HepG2 (cell line): Measurements from ENCODE around the gene SAMD8. TPM values are rescaled to one million over a fixed set of nuclear protein-coding genes. Genes with fewer than 3 reads are reported as not detected.

ENCODE experiments used
- DNMT1 ChIP-seq: sonication (generic); formaldehyde crosslinking; IDR thresholded peaks from 2 replicates; pipeline ENCODE4 v1.5.1; 2020; ENCODE audit warnings: mild to moderate bottlenecking, missing genetic modification reagents
- ELF1 ChIP-seq: sonication (generic); formaldehyde crosslinking; IDR thresholded peaks from 2 replicates; pipeline ENCODE4 v1.4.0; 2020; ENCODE audit warnings: missing genetic modification reagents
- KDM3A ChIP-seq: IDR thresholded peaks from 2 replicates; pipeline ENCODE4 v1.6.1; 2018; ENCODE audit warnings: low read depth, missing compliant biosample characterization
- NR3C1 ChIP-seq: sonication (generic); formaldehyde crosslinking; IDR thresholded peaks from 2 replicates; pipeline ENCODE4 v1.4.0; 2020; ENCODE audit warnings: missing genetic modification reagents
- PHF8 ChIP-seq: sonication (generic); formaldehyde crosslinking; IDR thresholded peaks from 2 replicates; pipeline ENCODE4 v1.5.0; 2020; ENCODE audit warnings: missing genetic modification reagents
- SMAD9 ChIP-seq: sonication (generic); formaldehyde crosslinking; IDR thresholded peaks from 2 replicates; pipeline ENCODE4 v1.5.1; 2020; ENCODE audit warnings: mild to moderate bottlenecking, missing genetic modification reagents
- TAF1 ChIP-seq: sonication (generic); formaldehyde crosslinking; IDR thresholded peaks from 2 replicates; pipeline ENCODE4 v1.4.0; 2020; ENCODE audit warnings: missing genetic modification reagents
- ZNF335 ChIP-seq: sonication (generic); formaldehyde crosslinking; IDR thresholded peaks from 2 replicates; pipeline ENCODE4 v1.4.0; 2020; ENCODE audit warnings: missing genetic modification reagents
- ZNF441 ChIP-seq: sonication (generic); formaldehyde crosslinking; IDR thresholded peaks from 2 replicates; pipeline ENCODE4 v1.7.0; 2021; ENCODE audit warnings: missing genetic modification reagents, borderline replicate concordance
- ZNF557 ChIP-seq: sonication (generic); formaldehyde crosslinking; IDR thresholded peaks from 2 replicates; pipeline ENCODE4 v1.4.0; 2020; ENCODE audit warnings: missing genetic modification reagents
- ZNF780A ChIP-seq: sonication (generic); formaldehyde crosslinking; IDR thresholded peaks from 2 replicates; pipeline ENCODE4 v1.8.0; 2022; ENCODE audit warnings: mild to moderate bottlenecking, missing genetic modification reagents, moderate library complexity
- ZNF816 ChIP-seq: sonication (generic); formaldehyde crosslinking; IDR thresholded peaks from 2 replicates; pipeline ENCODE4 v1.8.0; 2022; ENCODE audit warnings: missing genetic modification reagents, mild to moderate bottlenecking, borderline replicate concordance
- polyA plus RNA-seq, 8 experiments: library from polyadenylated mRNA; depleted of rRNA in 3 of 8; stranded (reverse) in 7 of 8; unstranded in 1 of 8; fragments of >200 nt; fragmentation: Illumina TruSeq in 4 of 8; extraction: Trizol in 4 of 8; gene quantifications; 2 replicates each; pipeline versions ENCODE4 v1.2.1 to v1.2.3, GENCODE V29; 2011 to 2016; ENCODE audit warnings: low read depth in 4 of 8, missing spikeins in 1 of 8, mixed read lengths in 1 of 8; ENCODE audit not compliant: insufficient read depth in 1 of 8
- total RNA-seq, 5 experiments: library from RNA; depleted of rRNA; stranded (reverse); fragments of >200 nt; fragmentation: Illumina TruSeq; extraction: Trizol; gene quantifications; 2 replicates each; pipeline ENCODE4 v1.2.3, GENCODE V29; 2016; ENCODE audit warnings: low read depth in 1 of 5
- TF ChIP-seq, protein P1 (sequence below): sonication (generic); formaldehyde crosslinking; IDR thresholded peaks from 2 replicates; pipeline ENCODE4 v1.5.1; 2020; ENCODE audit warnings: mild to moderate bottlenecking, missing genetic modification reagents, borderline replicate concordance
- TF ChIP-seq, protein P2 (sequence below): sonication (generic); formaldehyde crosslinking; IDR thresholded peaks from 2 replicates; pipeline ENCODE4 v1.8.0; 2022; ENCODE audit warnings: mild to moderate bottlenecking, missing genetic modification reagents, borderline replicate concordance
- TF ChIP-seq, protein P3 (sequence below): sonication (generic); formaldehyde crosslinking; conservative IDR thresholded peaks from 2 replicates; pipeline ENCODE4 v1.5.0; 2020; ENCODE audit warnings: missing genetic modification reagents

SAMD8 gene
- total and polyA plus RNA-seq, 2 of the 13 experiments (the other 11 are each of a cell fraction or from before 2014, with no cell fraction given): 10.4 to 13.2 TPM

DNA sequence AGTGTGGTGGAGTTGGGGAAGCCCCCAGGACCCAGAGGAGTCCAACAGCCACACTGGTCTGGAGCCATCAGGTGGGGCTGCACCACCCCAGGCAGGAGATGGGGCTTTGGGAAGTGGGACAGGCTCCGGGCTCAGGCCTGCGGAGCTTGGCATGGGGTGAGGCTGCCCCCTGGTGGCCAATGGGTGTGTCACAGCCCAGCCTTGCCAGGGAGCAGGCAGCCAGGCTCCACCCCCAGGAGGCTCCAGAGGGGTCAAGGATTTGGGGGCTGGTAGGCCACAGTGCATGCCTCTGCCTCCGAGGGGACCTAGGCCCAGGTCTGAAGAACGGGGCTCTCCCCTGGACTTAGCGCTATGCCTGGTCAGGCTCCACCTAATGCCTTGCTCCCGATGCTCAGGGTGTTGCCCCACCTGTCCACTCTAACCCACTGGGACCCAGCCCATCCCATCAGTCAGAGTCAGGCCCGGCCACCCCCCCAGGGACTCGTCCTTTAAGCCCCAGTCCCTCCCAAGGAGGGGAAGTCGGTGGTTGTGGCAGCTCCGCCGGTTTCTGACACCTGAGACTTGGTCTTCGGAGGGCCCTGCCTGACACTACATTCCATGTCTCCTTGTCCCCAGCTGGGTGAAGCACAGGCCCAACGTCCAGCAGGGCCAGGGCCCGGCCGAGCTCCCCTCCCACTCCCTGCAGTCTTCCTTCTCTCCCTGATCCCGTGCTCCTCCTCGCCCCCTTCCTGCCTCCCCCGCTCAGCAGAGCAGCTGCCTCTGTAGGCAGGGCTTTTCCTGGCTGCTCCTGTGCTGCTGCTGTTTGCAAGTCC lies 11.3 kb upstream of the SAMD8 start (continued):
- TF ChIP-seq, protein P1, sequence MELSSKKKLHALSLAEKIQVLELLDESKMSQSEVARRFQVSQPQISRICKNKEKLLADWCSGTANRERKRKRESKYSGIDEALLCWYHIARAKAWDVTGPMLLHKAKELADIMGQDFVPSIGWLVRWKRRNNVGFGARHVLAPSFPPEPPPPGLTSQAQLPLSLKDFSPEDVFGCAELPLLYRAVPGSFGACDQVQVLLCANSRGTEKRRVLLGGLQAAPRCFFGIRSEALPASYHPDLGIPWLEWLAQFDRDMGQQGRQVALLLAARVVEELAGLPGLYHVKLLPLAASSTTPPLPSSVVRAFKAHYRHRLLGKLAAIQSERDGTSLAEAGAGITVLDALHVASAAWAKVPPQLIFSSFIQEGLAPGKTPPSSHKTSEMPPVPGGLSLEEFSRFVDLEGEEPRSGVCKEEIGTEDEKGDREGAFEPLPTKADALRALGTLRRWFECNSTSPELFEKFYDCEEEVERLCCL: no peak
- TF ChIP-seq NR3C1 (CRISPR knock-in tag) (no peak), ELF1 (CRISPR knock-in tag) (no peak), DNMT1 (CRISPR knock-in tag) (no peak), KDM3A (CRISPR knock-in tag) (peak; percentile 35; the same call in 1 of the 2 replicates), ZNF780A (CRISPR knock-in tag) (no peak), SMAD9 (CRISPR knock-in tag) (no peak), ZNF816 (CRISPR knock-in tag) (no peak), TAF1 (CRISPR knock-in tag) (no peak; the same call in 1 of the 2 replicates), ZNF441 (CRISPR knock-in tag) (0 out of 2 replicates have a peak, but pooled peaks have one; percentile 19), PHF8 (CRISPR knock-in tag) (0 out of 2 replicates have a peak, but pooled peaks have one; percentile 17), ZNF335 (no peak), ZNF557 (CRISPR knock-in tag) (no peak)
- TF ChIP-seq, protein P2, sequence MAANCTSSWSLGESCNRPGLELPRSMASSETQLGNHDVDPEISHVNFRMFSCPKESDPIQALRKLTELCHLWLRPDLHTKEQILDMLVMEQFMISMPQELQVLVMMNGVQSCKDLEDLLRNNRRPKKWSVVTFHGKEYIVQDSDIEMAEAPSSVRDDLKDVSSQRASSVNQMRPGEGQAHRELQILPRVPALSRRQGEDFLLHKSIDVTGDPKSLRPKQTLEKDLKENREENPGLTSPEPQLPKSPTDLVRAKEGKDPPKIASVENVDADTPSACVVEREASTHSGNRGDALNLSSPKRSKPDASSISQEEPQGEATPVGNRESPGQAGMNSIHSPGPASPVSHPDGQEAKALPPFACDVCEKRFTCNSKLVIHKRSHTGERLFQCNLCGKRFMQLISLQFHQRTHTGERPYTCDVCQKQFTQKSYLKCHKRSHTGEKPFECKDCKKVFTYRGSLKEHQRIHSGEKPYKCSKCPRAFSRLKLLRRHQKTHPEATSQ: no peak; the same call in 1 of the 2 replicates
- TF ChIP-seq, protein P3, sequence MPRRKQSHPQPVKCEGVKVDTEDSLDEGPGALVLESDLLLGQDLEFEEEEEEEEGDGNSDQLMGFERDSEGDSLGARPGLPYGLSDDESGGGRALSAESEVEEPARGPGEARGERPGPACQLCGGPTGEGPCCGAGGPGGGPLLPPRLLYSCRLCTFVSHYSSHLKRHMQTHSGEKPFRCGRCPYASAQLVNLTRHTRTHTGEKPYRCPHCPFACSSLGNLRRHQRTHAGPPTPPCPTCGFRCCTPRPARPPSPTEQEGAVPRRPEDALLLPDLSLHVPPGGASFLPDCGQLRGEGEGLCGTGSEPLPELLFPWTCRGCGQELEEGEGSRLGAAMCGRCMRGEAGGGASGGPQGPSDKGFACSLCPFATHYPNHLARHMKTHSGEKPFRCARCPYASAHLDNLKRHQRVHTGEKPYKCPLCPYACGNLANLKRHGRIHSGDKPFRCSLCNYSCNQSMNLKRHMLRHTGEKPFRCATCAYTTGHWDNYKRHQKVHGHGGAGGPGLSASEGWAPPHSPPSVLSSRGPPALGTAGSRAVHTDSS (CRISPR knock-in tag): no peak
